Measurements from ENCODE around the gene YEATS2. TPM values are rescaled to one million over a fixed set of nuclear protein-coding genes. Genes with fewer than 3 reads are reported as not detected.

YEATS2 gene
- total RNA-seq, 3 donors from 2014 or later, result 15.6 to 19.3 (median 16.1) TPM

- H3K9me3 ChIP-seq, result no peaks in the 10 kb centered on the region
- H3K4me1 ChIP-seq (ENCODE audit: low read depth), result no peaks in the 10 kb centered on the region
- intact Hi-C loops (cut with DNase I, micrococcal nuclease), result no loop called here
- DNase-seq, result no peak
- no peak overlapping the region for H3K4me3 ChIP-seq
- H3K36me3 ChIP-seq (ENCODE audit: low read depth), result no peaks in the 10 kb centered on the region
- TF ChIP-seq CTCF (IDR thresholded peaks at IDR 0.05), result no peak
- no peak for ATAC-seq
These were observed 5.2 kb upstream of the YEATS2 start for GRCh38 chr3:183692436-183692835.

GRCh38 chr3:183695569-183696364 is 1.8 kb upstream of the YEATS2 start:
- Histone ChIP-seq H3K4me3 (no peak overlapping the region), H3K4me1 (ENCODE audit: low read depth) (peaks cover 8% of the 10 kb centered on the region), H3K36me3 (ENCODE audit: low read depth) (no peaks in the 10 kb centered on the region), H3K9me3 (no peaks in the 10 kb centered on the region)
- no peak for TF ChIP-seq CTCF (IDR thresholded peaks at IDR 0.05)
- no peak for ATAC-seq
- DNase-seq, result no peak
- intact Hi-C loops (cut with DNase I, micrococcal nuclease), result no loop called here

- TF ChIP-seq CTCF (IDR thresholded peaks at IDR 0.05), result no peak
- DNase-seq (no peak), ATAC-seq (no peak)
- Histone ChIP-seq H3K36me3 (ENCODE audit: low read depth) (no peaks in the 10 kb centered on the region), H3K9me3 (no peaks in the 10 kb centered on the region), H3K4me3 (peak overlapping the region; percentile 91), H3K4me1 (ENCODE audit: low read depth) (peaks cover 8% of the 10 kb centered on the region)
- intact Hi-C loops (cut with DNase I, micrococcal nuclease), result no loop called here
These were observed 431 bp upstream of the YEATS2 start for GRCh38 chr3:183697123-183697609.

GRCh38 chr3:183698318-183698751 is 738 bp downstream of the YEATS2 start:
- intact Hi-C loops (cut with DNase I, micrococcal nuclease), result no loop called here
- ATAC-seq, result peak; percentile 62
- H3K4me3 ChIP-seq, result peak overlapping the region; percentile 91
- TF ChIP-seq CTCF (IDR thresholded peaks at IDR 0.05), result no peak
- peaks cover 8% of the 10 kb centered on the region for H3K4me1 ChIP-seq (ENCODE audit: low read depth)
- DNase-seq, result peak; percentile 33 to 64 (median 61)
- no peaks in the 10 kb centered on the region for H3K9me3 ChIP-seq
- no peaks in the 10 kb centered on the region for H3K36me3 ChIP-seq (ENCODE audit: low read depth)

- H3K9me3 ChIP-seq, result no peaks in the 10 kb centered on the region
- no peaks in the 10 kb centered on the region for H3K36me3 ChIP-seq (ENCODE audit: low read depth)
- ATAC-seq, result peak; percentile 28
- peak in 1 of 3 donors; percentile 23 for DNase-seq
- no peak for TF ChIP-seq CTCF (IDR thresholded peaks at IDR 0.05)
- H3K4me3 ChIP-seq, result no peak overlapping the region
- peaks cover 8% of the 10 kb centered on the region for H3K4me1 ChIP-seq (ENCODE audit: low read depth)
- intact Hi-C loops (cut with DNase I, micrococcal nuclease), result no loop called here
These were observed 1.2 kb downstream of the YEATS2 start for GRCh38 chr3:183698756-183699155.
